Body of pancreas (tissue), 4 donors: ENCODE data around the gene ZBTB16. TPM values are rescaled to one million over a fixed set of nuclear protein-coding genes. Genes with fewer than 3 reads are reported as not detected.

ENCODE experiments used
- ATAC-seq: fragments of 150-250 bp; one replicate; pipeline ENCODE4 v1.9.1; 2016
- DNase-seq, 4 donors: peaks; one replicate each; pipeline ENCODE4 v3.0.0-alpha.2; 2019
- H3K27ac ChIP-seq, 4 donors: fragments of 200-600 bp; sonication (generic); 1 replicate in 3 of 4; 2 replicates in 1 of 4; pipeline versions ENCODE4 v1.5.1 to v1.6.1; 2016 to 2019; ENCODE audit warnings: mild to moderate bottlenecking in 1 of 4, mixed read lengths in 1 of 4, moderate library complexity in 1 of 4
- H3K27me3 ChIP-seq, 2 donors: fragments of 200-600 bp; sonication (generic); one replicate each; pipeline ENCODE4 v1.6.0; 2016; ENCODE audit warnings: mild to moderate bottlenecking in 1 of 2
- H3K36me3 ChIP-seq, 2 donors: fragments of 200-600 bp; sonication (generic); replicated peaks in 1 of 2; 2 replicates each; pipeline ENCODE4 v1.5.1; 2016; ENCODE audit warnings: low read depth in 2 of 2; ENCODE audit not compliant: insufficient read depth in 1 of 2
- H3K4me1 ChIP-seq: fragments of 200-600 bp; sonication (generic); one replicate; pipeline ENCODE4 v1.6.0; 2016
- H3K4me3 ChIP-seq, 2 donors: fragments of 200-600 bp; sonication (generic); 1 replicate in 1 of 2; 2 replicates in 1 of 2; pipeline ENCODE4 v1.5.1; 2016 to 2019
- H3K9me3 ChIP-seq, 3 donors: fragments of 200-600 bp; sonication (generic); 1 replicate in 2 of 3; 2 replicates in 1 of 3; pipeline ENCODE4 v1.5.1; 2016
- CTCF ChIP-seq, 7 experiments: fragments of 450-650 bp in 4 of 7; fragments of 200-600 bp in 3 of 7; sonication (generic) in 3 of 7; IDR thresholded peaks; one replicate each; pipeline ENCODE4 v1.5.1; 2016 to 2019; ENCODE audit warnings: antibody characterized with exemption in 7 of 7
- POLR2A ChIP-seq, 3 donors: fragments of 450-650 bp; IDR thresholded peaks; one replicate each; pipeline ENCODE4 v1.6.1; 2016; ENCODE audit warnings: antibody characterized with exemption in 3 of 3, mild to moderate bottlenecking in 2 of 3
- WGBS, 2 donors: methylation state at CpG; one replicate each; pipeline ENCODE4 v1.1.5; 2017; 5-methylcytosine and 5-hydroxymethylcytosine counted together
- intact Hi-C: fragments of 100-400 bp; cut with DNase I; formaldehyde crosslinking; loops from one replicate; pipeline ENCODE4 v1.15.1; 2023
- total RNA-seq, 2 donors: library from RNA; depleted of rRNA; stranded (reverse); fragments of >200 nt; gene quantifications; one replicate each; pipeline ENCODE4 v1.1.0, GENCODE V29; 2016

The ZBTB16 gene
- total RNA-seq, 2 donors from 2014 or later: 96.5 to 150 TPM

- ATAC-seq (no peak), DNase-seq (no peak)
- H3K27ac ChIP-seq: peak overlapping the region; percentile 74 to 99 (median 95)
- H3K4me3 ChIP-seq: no peak overlapping the region
- H3K9me3 ChIP-seq: no peaks in the 10 kb centered on the region
- no peaks in the 10 kb centered on the region for H3K36me3 ChIP-seq
- WGBS, 2 donors: 82 to 93% methylated on average over 6 of the region's 7 CpGs
- TF ChIP-seq CTCF (IDR thresholded peaks at IDR 0.05) (no peak), POLR2A (IDR thresholded peaks at IDR 0.05) (no peak)
- H3K4me1 ChIP-seq: peaks cover 97% of the 10 kb centered on the region
- intact Hi-C loops: no loop called here
- H3K27me3 ChIP-seq: no peaks in the 10 kb centered on the region
Observed at GRCh38 chr11:114165326-114166230, 106.1 kb downstream of the ZBTB16 start.

DNA sequence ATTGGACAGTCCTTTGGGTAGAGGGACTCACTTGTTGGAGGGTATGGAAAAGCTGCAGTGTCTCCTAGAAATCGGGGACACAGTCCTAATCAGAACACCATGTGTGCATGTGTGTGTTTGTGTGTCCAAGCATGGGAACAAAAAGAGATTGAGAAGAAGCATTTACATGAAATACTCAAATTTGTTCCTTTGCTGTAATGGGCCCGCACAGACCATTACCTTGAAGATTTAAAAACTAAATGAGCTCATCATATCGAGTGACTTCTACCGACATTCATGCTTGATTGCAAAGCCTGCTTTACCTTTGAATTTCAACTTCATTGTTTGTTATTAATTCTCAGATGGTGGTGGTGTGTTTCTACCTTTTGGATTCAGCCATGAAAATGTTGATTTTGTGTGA lies 106.9 kb downstream of the ZBTB16 start:
- Histone ChIP-seq H3K9me3 (no peaks in the 10 kb centered on the region), H3K4me1 (peaks cover 97% of the 10 kb centered on the region), H3K4me3 (no peak overlapping the region), H3K36me3 (no peaks in the 10 kb centered on the region), H3K27ac (peak overlapping the region; percentile 74 to 99 (median 95)), H3K27me3 (no peaks in the 10 kb centered on the region)
- TF ChIP-seq CTCF (IDR thresholded peaks at IDR 0.05) (no peak), POLR2A (IDR thresholded peaks at IDR 0.05) (no peak)
- 90 to 93% methylated on average over 4 of the region's 4 CpGs for WGBS, 2 donors
- ATAC-seq (no peak), DNase-seq (no peak)
- intact Hi-C loops: no loop called here

- ATAC-seq (no peak), DNase-seq (peak in 2 of 4 donors; percentile 55 to 70)
- peaks cover 97% of the 10 kb centered on the region for H3K4me1 ChIP-seq
- WGBS, 2 donors: 17 to 19% methylated on average over 3 of the region's 3 CpGs
- intact Hi-C loops: no loop called here
- no peaks in the 10 kb centered on the region for H3K9me3 ChIP-seq
- no peaks in the 10 kb centered on the region for H3K36me3 ChIP-seq
- H3K27ac ChIP-seq: peak overlapping the region; percentile 74 to 99 (median 95)
- H3K27me3 ChIP-seq: no peaks in the 10 kb centered on the region
- no peak for TF ChIP-seq POLR2A (IDR thresholded peaks at IDR 0.05)
- TF ChIP-seq CTCF (IDR thresholded peaks at IDR 0.05): no peak
- no peak overlapping the region for H3K4me3 ChIP-seq
Observed at GRCh38 chr11:114166897-114167323, 107.4 kb downstream of the ZBTB16 start.

GRCh38 chr11:114167355-114167754 lies 107.8 kb downstream of the ZBTB16 start:
- H3K9me3 ChIP-seq: no peaks in the 10 kb centered on the region
- H3K27ac ChIP-seq: peak overlapping the region; percentile 44 to 99 (median 95)
- DNase-seq (no peak), ATAC-seq (no peak)
- intact Hi-C loops: no loop called here
- no peaks in the 10 kb centered on the region for H3K36me3 ChIP-seq
- 54 to 55% methylated on average over 5 of the region's 5 CpGs for WGBS, 2 donors
- H3K4me1 ChIP-seq: peaks cover 97% of the 10 kb centered on the region
- H3K4me3 ChIP-seq: no peak overlapping the region
- no peak for TF ChIP-seq CTCF (IDR thresholded peaks at IDR 0.05)
- TF ChIP-seq POLR2A (IDR thresholded peaks at IDR 0.05): no peak
- no peaks in the 10 kb centered on the region for H3K27me3 ChIP-seq
